HUES6 (cell line): Measurements from ENCODE around the gene TMEM222.

Experiments
- H3K27ac ChIP-seq: 2 replicates; pipeline ENCODE4 v1.7.0; 2013; ENCODE audit warnings: low read depth, mild to moderate bottlenecking, low read length, inconsistent platforms
- H3K27me3 ChIP-seq: 2 replicates; pipeline ENCODE4 v1.6.1; 2013; ENCODE audit warnings: low read length; ENCODE audit not compliant: control insufficient read depth, insufficient read depth
- H3K36me3 ChIP-seq: 2 replicates; pipeline ENCODE4 v1.6.1; 2013; ENCODE audit warnings: low read length; ENCODE audit not compliant: control insufficient read depth, insufficient read depth
- H3K4me1 ChIP-seq: 2 replicates; pipeline ENCODE4 v1.6.1; 2013; ENCODE audit warnings: low read length; ENCODE audit not compliant: control insufficient read depth, insufficient read depth
- H3K4me3 ChIP-seq: 2 replicates; pipeline ENCODE4 v1.5.1; 2013; ENCODE audit warnings: low read depth, low read length
- H3K9ac ChIP-seq: one replicate; pipeline ENCODE4 v1.6.1; 2013; ENCODE audit warnings: mild to moderate bottlenecking, low read length
- H3K9me3 ChIP-seq: 2 replicates; pipeline ENCODE4 v1.6.1; 2013; ENCODE audit warnings: low read depth, low read length; ENCODE audit not compliant: control insufficient read depth, insufficient read depth

Gene TMEM222

GRCh38 chr1:27306892-27307761 lies 14.8 kb upstream of the TMEM222 start:
- Histone ChIP-seq H3K4me1 (peaks cover 24% of the 10 kb centered on the region), H3K9ac (peak overlapping the region; percentile 51), H3K4me3 (peak overlapping the region; percentile 32), H3K9me3 (no peaks in the 10 kb centered on the region), H3K36me3 (no peaks in the 10 kb centered on the region), H3K27me3 (no peaks in the 10 kb centered on the region), H3K27ac (peak overlapping the region; percentile 22)

GRCh38 chr1:27307874-27308598 lies 13.9 kb upstream of the TMEM222 start:
- Histone ChIP-seq H3K4me3 (no peak overlapping the region; the same call in 1 of the 2 replicates), H3K9ac (peak overlapping the region; percentile 51), H3K27me3 (no peaks in the 10 kb centered on the region), H3K4me1 (peaks cover 22% of the 10 kb centered on the region), H3K27ac (peak overlapping the region; percentile 35; the same call in 1 of the 2 replicates), H3K36me3 (no peaks in the 10 kb centered on the region), H3K9me3 (no peaks in the 10 kb centered on the region)

GRCh38 chr1:27314169-27314568 lies 7.8 kb upstream of the TMEM222 start:
- no peaks in the 10 kb centered on the region for H3K9me3 ChIP-seq
- H3K27me3 ChIP-seq: no peaks in the 10 kb centered on the region
- no peaks in the 10 kb centered on the region for H3K36me3 ChIP-seq

GRCh38 chr1:27314737-27315136 lies 7.2 kb upstream of the TMEM222 start:
- no peak overlapping the region for H3K27ac ChIP-seq
- no peaks in the 10 kb centered on the region for H3K27me3 ChIP-seq
- no peaks in the 10 kb centered on the region for H3K9me3 ChIP-seq
- H3K4me3 ChIP-seq: no peak overlapping the region
- no peak overlapping the region for H3K9ac ChIP-seq
- H3K36me3 ChIP-seq: no peaks in the 10 kb centered on the region
- H3K4me1 ChIP-seq: peaks cover 10% of the 10 kb centered on the region; the same call in 1 of the 2 replicates

More at GRCh38 chr1:27314169-27314568, 7.8 kb upstream of the TMEM222 start:
- Histone ChIP-seq H3K9ac (no peak overlapping the region), H3K27ac (no peak overlapping the region), H3K4me1 (peaks cover 10% of the 10 kb centered on the region; the same call in 1 of the 2 replicates), H3K4me3 (no peak overlapping the region)

- H3K9ac ChIP-seq: no peak overlapping the region
- no peaks in the 10 kb centered on the region for H3K27me3 ChIP-seq
- no peak overlapping the region for H3K4me3 ChIP-seq
- no peaks in the 10 kb centered on the region for H3K9me3 ChIP-seq
- peaks cover 12% of the 10 kb centered on the region; the same call in 1 of the 2 replicates for H3K4me1 ChIP-seq
- no peaks in the 10 kb centered on the region for H3K36me3 ChIP-seq
- no peak overlapping the region for H3K27ac ChIP-seq
Observed at GRCh38 chr1:27316860-27317259, 5.1 kb upstream of the TMEM222 start.

- Histone ChIP-seq H3K4me3 (no peak overlapping the region), H3K9ac (peak overlapping the region; percentile 10), H3K4me1 (peaks cover 16% of the 10 kb centered on the region), H3K36me3 (no peaks in the 10 kb centered on the region), H3K9me3 (no peaks in the 10 kb centered on the region), H3K27ac (no peak overlapping the region), H3K27me3 (no peaks in the 10 kb centered on the region)
Observed at GRCh38 chr1:27318136-27318535, 3.8 kb upstream of the TMEM222 start.

GRCh38 chr1:27318596-27318995 lies 3.4 kb upstream of the TMEM222 start:
- no peak overlapping the region for H3K4me3 ChIP-seq
- no peak overlapping the region for H3K27ac ChIP-seq
- H3K36me3 ChIP-seq: no peaks in the 10 kb centered on the region
- no peaks in the 10 kb centered on the region for H3K9me3 ChIP-seq
- H3K9ac ChIP-seq: no peak overlapping the region
- peaks cover 17% of the 10 kb centered on the region for H3K4me1 ChIP-seq
- H3K27me3 ChIP-seq: no peaks in the 10 kb centered on the region

GRCh38 chr1:27322569-27323240 lies 742 bp downstream of the TMEM222 start:
- peaks cover 30% of the 10 kb centered on the region for H3K36me3 ChIP-seq
- no peaks in the 10 kb centered on the region for H3K9me3 ChIP-seq
- H3K9ac ChIP-seq: peak overlapping the region; percentile 98
- H3K4me3 ChIP-seq: peak overlapping the region; percentile 99
- H3K27ac ChIP-seq: peak overlapping the region; percentile 87
- H3K27me3 ChIP-seq: no peaks in the 10 kb centered on the region
- peaks cover 16% of the 10 kb centered on the region for H3K4me1 ChIP-seq

GRCh38 chr1:27325286-27325685 lies 3.3 kb downstream of the TMEM222 start:
- no peak overlapping the region for H3K4me3 ChIP-seq
- no peak overlapping the region for H3K27ac ChIP-seq
- peaks cover 37% of the 10 kb centered on the region for H3K36me3 ChIP-seq
- no peak overlapping the region for H3K9ac ChIP-seq
- peaks cover 7% of the 10 kb centered on the region for H3K4me1 ChIP-seq
- no peaks in the 10 kb centered on the region for H3K27me3 ChIP-seq
- H3K9me3 ChIP-seq: no peaks in the 10 kb centered on the region

- H3K4me3 ChIP-seq: no peak overlapping the region
- H3K9me3 ChIP-seq: no peaks in the 10 kb centered on the region
- H3K27me3 ChIP-seq: no peaks in the 10 kb centered on the region
- H3K27ac ChIP-seq: no peak overlapping the region
- H3K36me3 ChIP-seq: peaks cover 59% of the 10 kb centered on the region
- peak overlapping the region; percentile 8 for H3K9ac ChIP-seq
- peaks cover 3% of the 10 kb centered on the region for H3K4me1 ChIP-seq
Observed at GRCh38 chr1:27327964-27328363, 6.0 kb downstream of the TMEM222 start.
